GM15510 (cell line): ENCODE measurements around the gene SAA2.

Experiments
- POLR2A ChIP-seq: IDR thresholded peaks from 3 replicates; pipeline ENCODE4 v1.6.1; 2011; ENCODE audit warnings: borderline replicate concordance; ENCODE audit not compliant: insufficient read length; ENCODE audit errors: extremely low read depth

SAA2 gene

GRCh38 chr11:18254781-18255361, 6.4 kb upstream of the SAA2 start:
- no peak for TF ChIP-seq POLR2A

DNA sequence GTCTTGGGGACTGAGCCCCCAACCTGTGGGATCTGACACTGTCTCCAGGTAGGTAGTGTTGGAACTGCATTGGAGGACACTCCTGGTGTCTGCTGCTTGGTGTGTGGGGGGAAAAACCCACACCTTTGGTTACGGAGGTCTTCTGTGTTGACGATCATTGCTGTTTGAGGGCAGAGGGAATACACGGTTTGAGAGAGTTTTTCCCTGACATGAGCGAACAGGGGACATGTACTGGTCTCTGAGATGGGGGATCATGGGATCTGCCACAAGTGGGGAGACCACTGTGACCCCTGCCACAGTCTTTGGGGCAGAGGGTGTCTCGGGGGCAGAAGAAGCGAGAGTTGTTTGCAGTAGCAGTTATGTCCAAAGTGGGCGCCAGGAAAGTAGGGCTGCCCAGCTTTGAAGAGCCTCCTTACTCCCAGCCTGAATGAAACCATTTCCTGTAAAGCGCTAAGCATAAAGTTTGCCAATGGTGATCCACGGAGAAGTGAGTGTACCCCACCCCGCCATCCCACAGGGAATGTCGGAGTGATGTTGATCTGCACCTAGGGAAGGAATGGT, 5.4 kb upstream of the SAA2 start:
- no peak for TF ChIP-seq POLR2A

DNA sequence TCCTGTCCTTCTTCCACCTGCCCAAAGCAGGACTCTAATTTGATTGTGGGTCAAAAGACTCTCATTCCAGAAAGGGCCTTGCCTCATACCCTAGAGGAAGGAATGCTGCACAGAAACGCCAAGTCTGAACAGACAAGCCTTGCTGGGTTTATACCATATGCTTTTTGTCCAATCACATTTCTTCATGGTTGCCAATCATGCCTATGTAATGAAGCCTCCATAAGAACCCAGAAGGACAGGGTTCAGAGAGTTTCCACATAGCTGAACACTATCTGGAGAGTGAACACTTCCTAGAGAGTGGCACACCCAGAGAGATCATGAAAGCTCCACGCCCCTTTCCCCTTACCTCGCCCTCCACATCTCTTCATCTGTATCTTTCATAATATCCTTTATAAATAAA, 4.8 kb upstream of the SAA2 start:
- TF ChIP-seq POLR2A = no peak

- TF ChIP-seq POLR2A = no peak
Measured at GRCh38 chr11:18245396-18245795, 3.1 kb downstream of the SAA2 start.

DNA sequence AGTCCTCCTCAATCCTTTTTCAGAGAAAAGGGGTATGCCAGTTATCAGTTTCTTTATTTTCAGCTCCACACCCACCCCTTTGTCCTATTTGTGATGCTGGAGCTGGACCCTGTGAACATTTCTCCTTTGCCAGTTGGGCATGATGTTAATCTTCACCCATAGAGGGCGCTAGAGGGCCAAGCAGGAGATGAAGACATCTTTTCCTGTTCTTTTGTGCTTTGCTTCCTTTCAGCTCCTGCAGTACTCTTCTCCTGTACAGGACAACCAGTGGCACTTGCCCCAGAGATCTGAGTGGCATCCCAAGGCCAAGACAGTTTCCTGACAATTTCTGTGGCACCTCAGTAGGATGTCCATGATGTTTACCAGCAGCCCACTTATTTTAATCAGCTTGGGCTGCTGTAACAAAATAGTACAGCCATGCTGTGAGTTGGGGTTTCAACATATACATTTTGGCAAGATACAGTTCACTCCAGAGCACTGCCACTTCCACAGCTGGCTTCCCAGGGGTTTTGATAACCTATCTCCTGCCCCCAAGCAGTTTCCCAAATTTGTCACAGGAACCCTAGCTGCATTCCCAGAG, 4.6 kb downstream of the SAA2 start:
- TF ChIP-seq POLR2A = no peak

DNA sequence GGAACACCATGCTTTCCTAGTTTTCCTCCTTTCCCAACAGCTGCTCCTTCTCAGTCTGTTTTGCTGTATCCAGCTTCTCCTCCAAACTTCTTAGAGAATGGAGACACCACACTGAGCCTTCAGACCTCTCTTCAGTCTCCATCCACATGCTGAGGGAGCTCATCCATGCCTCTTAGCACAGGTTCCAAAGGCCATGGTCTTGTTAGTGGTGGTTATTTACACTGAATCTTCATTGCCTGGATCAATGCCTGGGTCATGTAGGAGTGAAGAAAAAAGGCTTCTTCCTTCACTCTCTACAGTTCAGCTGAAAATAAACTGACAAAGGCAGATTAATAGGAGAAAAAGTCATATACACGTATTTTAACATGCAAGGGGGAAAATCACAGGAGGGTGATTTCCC, 8.8 kb downstream of the SAA2 start:
- TF ChIP-seq POLR2A = no peak

DNA sequence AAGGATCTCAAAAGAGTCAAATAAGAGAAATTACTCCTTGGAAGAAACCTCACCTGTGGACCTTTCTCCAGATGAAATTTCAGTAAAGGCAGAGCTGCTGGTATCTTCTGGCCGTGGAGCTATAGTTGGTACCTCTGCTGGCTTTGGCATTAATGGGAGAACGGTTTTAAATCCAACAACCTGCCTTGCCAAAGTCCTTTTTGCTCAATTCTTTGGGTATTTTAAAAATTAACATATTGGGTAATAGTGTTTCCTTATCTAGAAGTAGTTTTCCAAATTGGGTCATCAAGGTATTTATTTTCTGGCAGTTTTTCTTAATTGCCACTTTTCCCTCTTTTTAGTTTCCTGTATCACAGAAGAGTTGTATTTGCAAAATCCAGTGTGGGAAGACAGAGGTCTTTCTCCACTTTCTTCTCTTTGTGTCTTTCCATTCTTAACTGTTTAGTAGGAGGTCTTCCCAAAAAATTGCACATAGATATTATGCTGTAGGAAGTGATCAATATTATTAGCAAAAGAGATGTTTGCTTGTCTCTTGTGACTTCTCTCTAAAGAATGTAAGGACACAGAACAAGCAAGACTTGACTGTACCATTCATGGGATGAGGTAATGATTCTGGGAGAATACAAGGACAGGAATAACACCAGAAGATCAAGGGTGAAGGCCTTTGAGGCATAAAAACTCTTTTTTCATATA, 11.7 kb downstream of the SAA2 start, which contains the start of gene SAA4:
Gene SAA4 (minus strand): TSS at position 139 of the 693 bp plus-strand sequence. CDS start 876 bp downstream, outside the sequence.
- no peak for TF ChIP-seq POLR2A

DNA sequence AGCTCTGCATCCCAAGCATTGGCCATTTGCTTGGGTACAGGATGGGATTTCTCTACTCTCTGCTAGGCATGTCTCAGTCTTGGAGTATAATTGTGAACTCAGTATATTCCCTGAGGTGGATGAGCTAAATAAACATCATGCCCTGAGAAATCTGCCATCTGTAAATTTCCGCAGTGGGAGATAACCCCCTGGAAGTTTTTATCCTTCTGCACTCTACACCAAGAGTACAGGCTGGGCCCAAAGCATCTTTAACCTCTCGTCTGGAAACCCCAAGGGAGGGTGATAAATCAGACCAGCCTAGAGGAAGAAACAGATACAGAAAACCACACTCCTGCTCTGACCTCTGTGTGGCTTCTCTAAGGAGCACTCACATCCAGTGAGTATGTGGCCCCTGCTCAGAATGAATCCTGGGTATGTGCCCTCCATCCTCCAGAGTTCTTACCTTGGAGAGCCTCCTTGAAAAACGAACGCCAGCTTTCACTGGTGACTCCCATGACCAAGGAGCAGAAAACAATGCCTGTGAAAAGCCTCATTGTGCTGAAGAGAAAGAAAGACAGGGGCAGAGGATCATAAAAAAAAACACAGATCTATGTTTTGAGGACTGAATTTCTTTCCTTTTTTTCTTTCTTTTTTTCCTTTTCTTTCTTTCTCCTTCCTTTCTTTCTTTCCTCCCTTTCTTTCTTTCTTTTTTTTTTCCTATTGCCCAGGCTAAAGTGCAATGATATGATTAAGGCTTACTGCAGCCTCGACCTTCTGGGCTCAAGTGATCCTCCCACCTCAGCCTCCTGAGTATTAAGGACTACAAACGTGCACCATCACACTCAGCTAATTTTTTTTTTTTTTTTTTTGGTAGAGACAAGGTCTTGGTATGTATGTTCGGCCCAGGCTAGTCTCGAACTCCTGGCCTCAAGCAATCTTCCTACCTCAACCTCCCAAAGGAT, 12.8 kb downstream of the SAA2 start:
- no peak for TF ChIP-seq POLR2A

DNA sequence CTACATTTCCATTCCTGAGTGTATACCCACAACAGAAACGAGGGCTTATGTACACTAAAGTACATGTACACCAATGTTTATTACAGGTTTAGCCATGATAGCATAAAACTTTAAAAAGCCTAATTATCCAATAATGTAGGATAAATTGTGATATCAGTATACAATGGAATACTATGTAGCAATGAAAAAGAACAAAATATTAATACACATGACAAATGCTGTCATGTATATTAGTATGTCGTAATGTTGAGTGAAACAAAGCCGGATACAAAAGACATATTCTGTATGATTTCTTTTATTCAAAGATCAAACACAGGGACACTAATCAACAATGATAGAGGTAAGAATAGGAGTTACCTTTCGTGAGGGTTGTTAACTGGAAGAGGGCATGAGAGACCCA, 14.6 kb downstream of the SAA2 start:
- no peak for TF ChIP-seq POLR2A

- no peak for TF ChIP-seq POLR2A
Measured at GRCh38 chr11:18230859-18231258, 17.6 kb downstream of the SAA2 start.

GRCh38 chr11:18229501-18229900, 19.0 kb downstream of the SAA2 start:
- TF ChIP-seq POLR2A = no peak

DNA sequence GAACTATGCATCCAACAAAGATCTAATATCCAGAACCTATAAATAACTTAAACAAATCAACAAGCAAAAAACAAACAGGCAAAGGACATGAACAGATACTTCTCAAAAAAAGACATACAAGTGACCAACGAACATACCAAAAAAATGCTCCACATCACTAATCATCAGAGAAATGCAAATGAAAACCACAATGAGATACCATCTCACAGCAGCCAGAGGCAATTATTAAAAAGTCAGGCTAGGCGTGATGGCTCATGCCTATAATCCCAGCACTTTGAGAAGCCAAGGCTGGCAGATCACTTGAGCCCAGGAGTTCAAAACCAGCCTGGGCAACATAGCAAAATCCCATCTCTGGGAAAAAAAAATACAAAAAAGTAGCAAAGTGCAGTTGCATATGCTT, 22.6 kb downstream of the SAA2 start:
- TF ChIP-seq POLR2A = no peak

GRCh38 chr11:18223591-18224387, 24.7 kb downstream of the SAA2 start:
- TF ChIP-seq POLR2A = no peak
